ENCODE results near the gene NF1.

The NF1 gene

DNA sequence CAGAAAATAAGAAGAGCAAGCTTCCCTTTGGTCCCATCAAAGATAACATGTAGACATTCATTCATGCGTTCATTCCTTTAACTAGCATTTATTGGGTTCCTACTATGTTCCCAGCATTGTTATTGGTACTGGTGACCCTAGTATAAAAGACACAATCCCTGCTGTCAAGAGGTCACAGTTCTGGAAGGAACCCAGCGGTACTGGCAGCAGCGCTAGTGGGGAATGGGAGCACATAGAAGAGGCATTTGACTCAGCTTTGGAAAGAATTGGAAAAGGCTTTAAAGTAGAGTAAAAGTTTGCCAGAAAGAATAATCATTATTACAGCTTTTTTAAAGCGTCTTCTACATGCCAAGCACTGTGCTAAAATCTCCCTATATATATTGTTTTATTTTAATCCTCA is 41.7 kb upstream of the NF1 start:
- TF ChIP-seq, protein P1, sequence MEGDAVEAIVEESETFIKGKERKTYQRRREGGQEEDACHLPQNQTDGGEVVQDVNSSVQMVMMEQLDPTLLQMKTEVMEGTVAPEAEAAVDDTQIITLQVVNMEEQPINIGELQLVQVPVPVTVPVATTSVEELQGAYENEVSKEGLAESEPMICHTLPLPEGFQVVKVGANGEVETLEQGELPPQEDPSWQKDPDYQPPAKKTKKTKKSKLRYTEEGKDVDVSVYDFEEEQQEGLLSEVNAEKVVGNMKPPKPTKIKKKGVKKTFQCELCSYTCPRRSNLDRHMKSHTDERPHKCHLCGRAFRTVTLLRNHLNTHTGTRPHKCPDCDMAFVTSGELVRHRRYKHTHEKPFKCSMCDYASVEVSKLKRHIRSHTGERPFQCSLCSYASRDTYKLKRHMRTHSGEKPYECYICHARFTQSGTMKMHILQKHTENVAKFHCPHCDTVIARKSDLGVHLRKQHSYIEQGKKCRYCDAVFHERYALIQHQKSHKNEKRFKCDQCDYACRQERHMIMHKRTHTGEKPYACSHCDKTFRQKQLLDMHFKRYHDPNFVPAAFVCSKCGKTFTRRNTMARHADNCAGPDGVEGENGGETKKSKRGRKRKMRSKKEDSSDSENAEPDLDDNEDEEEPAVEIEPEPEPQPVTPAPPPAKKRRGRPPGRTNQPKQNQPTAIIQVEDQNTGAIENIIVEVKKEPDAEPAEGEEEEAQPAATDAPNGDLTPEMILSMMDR (conservative IDR thresholded peaks at IDR 0.05; ENCODE audit: low read depth, low read length): no peak
- no peak overlapping the region for H3K4me3 ChIP-seq (ENCODE audit: low read depth, low read length)
- no peak for DNase-seq (ENCODE audit: low read depth)

DNA sequence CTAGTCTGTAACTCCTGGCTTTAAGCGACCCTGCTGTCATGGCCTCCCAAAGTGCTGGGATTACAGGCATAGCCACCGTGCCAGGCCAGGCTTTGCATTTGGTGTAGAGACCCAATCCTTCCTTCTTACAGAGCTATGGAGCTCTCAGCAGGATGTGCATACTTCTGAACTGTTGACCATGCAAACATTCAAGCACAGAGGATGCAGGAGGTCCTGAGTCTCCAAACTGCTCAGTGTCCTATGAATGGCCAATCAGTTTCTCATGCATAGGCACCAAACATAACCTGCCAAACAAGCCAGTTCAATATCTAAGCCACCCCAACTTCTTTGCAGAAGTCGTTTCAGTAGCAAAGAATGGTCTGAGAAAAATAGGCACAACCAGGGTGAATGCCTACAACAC is 40.0 kb upstream of the NF1 start:
- H3K4me3 ChIP-seq (ENCODE audit: low read depth, low read length): no peak overlapping the region
- no peak for DNase-seq (ENCODE audit: low read depth)
- TF ChIP-seq, protein P1 (conservative IDR thresholded peaks at IDR 0.05; ENCODE audit: low read depth, low read length): no peak

DNA sequence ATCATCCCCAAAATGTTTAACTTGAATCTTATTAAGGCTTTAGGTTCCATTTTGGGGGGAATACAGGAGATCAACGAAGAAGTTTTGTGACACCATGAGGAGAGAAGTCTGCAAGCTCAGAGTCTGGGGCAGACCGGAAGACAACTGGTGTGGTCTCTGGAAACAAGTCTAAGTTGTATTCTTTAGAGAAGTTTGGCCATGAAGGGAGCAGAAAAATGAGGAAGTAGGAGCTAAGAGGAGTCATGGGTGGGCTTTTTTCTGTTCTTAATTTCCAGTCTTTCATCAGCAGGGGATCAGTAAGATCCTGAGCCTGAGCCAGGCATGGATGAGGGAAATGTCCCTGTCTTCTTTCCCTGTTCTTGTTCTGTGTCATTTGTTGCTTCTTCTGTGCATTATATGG is 35.8 kb upstream of the NF1 start:
- no peak overlapping the region for H3K4me3 ChIP-seq (ENCODE audit: low read depth, low read length)
- TF ChIP-seq, protein P1 (conservative IDR thresholded peaks at IDR 0.05; ENCODE audit: low read depth, low read length): no peak
- no peak for DNase-seq (ENCODE audit: low read depth)

DNA sequence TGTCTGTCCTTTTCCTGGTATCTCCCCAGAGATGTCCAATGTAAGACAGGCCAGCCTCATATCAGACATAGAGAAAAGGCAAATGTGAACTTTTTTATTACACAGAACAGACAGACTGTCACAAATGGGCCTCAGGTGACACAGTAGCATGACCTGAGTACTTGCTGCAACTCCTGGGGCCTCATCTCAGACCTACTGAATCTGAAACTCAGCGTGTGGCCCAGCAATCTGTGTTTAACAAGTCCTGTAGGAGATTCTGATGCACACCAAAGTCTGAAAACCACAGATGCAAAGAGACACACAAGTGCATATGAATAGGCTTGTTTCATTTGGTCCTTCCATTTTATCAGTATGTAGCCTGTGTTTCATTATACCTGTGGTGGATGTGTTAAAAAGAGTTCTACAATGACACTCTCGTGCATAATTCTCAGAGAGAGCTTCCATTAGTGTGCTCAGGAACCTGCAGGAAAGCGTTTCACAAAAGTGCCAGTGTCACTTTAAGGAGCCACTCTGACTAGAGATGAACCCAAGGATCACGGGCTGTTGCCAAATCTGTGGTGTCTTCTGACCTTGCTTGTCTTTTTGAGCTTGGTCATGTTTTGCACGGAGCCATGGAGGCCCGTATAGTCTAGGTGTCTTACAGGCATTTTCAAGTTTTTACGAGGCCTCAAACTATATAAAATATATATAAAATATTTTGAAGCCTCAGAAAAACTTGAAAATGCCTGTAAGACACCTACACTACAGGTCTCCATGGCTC is 33.8 kb upstream of the NF1 start:
- DNase-seq (ENCODE audit: low read depth): no peak
- TF ChIP-seq, protein P1 (conservative IDR thresholded peaks at IDR 0.05; ENCODE audit: low read depth, low read length): no peak
- H3K4me3 ChIP-seq (ENCODE audit: low read depth, low read length): no peak overlapping the region

DNA sequence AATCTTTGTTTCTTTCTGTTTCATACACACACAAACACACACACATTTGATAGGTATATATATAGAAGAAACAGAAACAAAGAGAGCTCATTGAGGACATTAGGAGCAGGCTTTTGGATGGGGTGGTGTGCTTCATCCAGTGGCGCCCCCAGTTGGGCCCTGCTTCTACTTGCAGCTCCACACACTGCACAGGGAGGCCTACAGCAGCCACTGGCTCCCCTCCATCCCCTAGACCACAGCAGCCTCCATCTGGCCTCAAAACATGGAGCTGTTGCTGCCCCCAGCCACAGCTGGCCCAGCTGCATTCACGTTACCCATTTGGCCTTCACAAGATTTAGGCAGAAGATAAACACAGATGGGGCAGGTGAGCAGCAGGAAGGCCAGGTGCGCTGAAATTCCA is 33.1 kb upstream of the NF1 start:
- no peak overlapping the region for H3K4me3 ChIP-seq (ENCODE audit: low read depth, low read length)
- TF ChIP-seq, protein P1 (conservative IDR thresholded peaks at IDR 0.05; ENCODE audit: low read depth, low read length): peak; percentile 17
- DNase-seq (ENCODE audit: low read depth): no peak

DNA sequence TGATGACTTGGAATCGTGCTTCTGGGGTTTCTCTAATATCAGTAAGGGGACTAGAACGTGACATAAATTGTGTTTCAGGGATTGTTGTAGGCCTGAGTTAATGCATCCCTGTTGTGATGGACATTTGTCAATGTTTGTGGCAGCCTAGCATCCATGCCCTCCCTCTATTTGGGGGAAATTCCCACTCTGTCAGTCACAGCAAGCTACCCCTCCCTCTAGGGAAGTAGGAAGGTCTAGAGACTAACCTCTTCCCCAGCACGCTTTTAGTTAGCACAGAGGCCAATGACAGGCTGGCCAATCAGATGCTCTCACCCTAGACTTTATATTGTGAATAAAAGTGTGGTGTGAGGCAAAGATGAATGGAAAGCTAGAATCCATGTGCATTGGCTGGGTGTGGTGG is 32.4 kb upstream of the NF1 start:
- H3K4me3 ChIP-seq (ENCODE audit: low read depth, low read length): no peak overlapping the region
- TF ChIP-seq, protein P1 (conservative IDR thresholded peaks at IDR 0.05; ENCODE audit: low read depth, low read length): no peak
- DNase-seq (ENCODE audit: low read depth): no peak

DNA sequence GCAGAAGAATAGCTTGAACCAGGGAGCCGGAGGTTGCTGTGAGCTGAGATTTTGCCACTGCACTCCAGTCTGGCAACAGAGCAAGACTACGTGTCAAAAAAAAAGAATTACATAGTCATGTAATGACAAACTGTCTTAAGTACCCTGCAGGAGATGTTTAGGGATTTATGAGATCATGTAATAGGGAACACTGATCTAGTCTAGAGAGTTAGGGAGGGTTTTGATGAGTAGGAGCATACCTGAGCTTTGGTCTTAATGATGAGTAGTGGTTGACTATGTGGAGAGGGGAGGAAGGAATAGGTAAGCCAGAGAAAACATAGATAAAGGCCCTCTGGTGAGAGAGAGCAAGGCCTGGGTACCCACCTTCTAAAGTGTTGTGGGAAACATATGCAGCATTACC is 30.1 kb upstream of the NF1 start:
- DNase-seq (ENCODE audit: low read depth): no peak
- H3K4me3 ChIP-seq (ENCODE audit: low read depth, low read length): no peak overlapping the region
- TF ChIP-seq, protein P1 (conservative IDR thresholded peaks at IDR 0.05; ENCODE audit: low read depth, low read length): no peak

All from choroid plexus epithelial cell (primary cell).